HUES64 (cell line): ENCODE results near the gene PMP22.

Experiments used
- H3K27ac ChIP-seq: 2 replicates; pipeline ENCODE4 v1.7.0; 2013; ENCODE audit warnings: low read depth, low read length, inconsistent platforms
- H3K27me3 ChIP-seq: 2 replicates; pipeline ENCODE4 v1.6.1; 2013; ENCODE audit warnings: mild to moderate bottlenecking, low read length; ENCODE audit not compliant: insufficient read depth
- H3K36me3 ChIP-seq: 2 replicates; pipeline ENCODE4 v1.6.1; 2013; ENCODE audit warnings: mild to moderate bottlenecking, low read length; ENCODE audit not compliant: insufficient read depth
- H3K4me1 ChIP-seq: 2 replicates; pipeline ENCODE4 v1.6.1; 2013; ENCODE audit warnings: mild to moderate bottlenecking, low read length, moderate library complexity; ENCODE audit not compliant: insufficient read depth
- H3K4me3 ChIP-seq: 2 replicates; pipeline ENCODE4 v1.5.1; 2013; ENCODE audit warnings: mild to moderate bottlenecking, low read length, moderate library complexity
- H3K9ac ChIP-seq: 2 replicates; pipeline ENCODE4 v1.6.1; 2013; ENCODE audit warnings: mild to moderate bottlenecking, low read depth, low read length
- H3K9me3 ChIP-seq: 2 replicates; pipeline ENCODE4 v1.6.1; 2013; ENCODE audit warnings: low read depth, low read length; ENCODE audit not compliant: insufficient read depth
- WGBS: fragments of 150-250, 120-280 bp; methylation state at CpG from one replicate; pipeline ENCODE4 v1.1.7; 2013; ENCODE audit warnings: missing lambda C conversion rate; 5-methylcytosine and 5-hydroxymethylcytosine counted together

PMP22 gene

GRCh38 chr17:15291674-15292361, 26.7 kb upstream of the PMP22 start:
- no peaks in the 10 kb centered on the region for H3K27me3 ChIP-seq
- no peak overlapping the region for H3K27ac ChIP-seq
- no peak overlapping the region for H3K4me3 ChIP-seq
- H3K9ac ChIP-seq: no peak overlapping the region
- 0 out of 2 replicates have a peak, but pooled peaks cover 3% of the 10 kb centered on the region for H3K4me1 ChIP-seq
- 81% methylated on average over 8 of the region's 8 CpGs for WGBS
- no peaks in the 10 kb centered on the region for H3K9me3 ChIP-seq
- no peaks in the 10 kb centered on the region for H3K36me3 ChIP-seq

GRCh38 chr17:15290605-15291004, 25.5 kb upstream of the PMP22 start:
- Histone ChIP-seq H3K4me1 (0 out of 2 replicates have a peak, but pooled peaks cover 3% of the 10 kb centered on the region), H3K9ac (no peak overlapping the region), H3K27ac (no peak overlapping the region), H3K36me3 (no peaks in the 10 kb centered on the region), H3K27me3 (no peaks in the 10 kb centered on the region), H3K4me3 (no peak overlapping the region), H3K9me3 (no peaks in the 10 kb centered on the region)
- 94% methylated on average over 6 of the region's 6 CpGs for WGBS

DNA sequence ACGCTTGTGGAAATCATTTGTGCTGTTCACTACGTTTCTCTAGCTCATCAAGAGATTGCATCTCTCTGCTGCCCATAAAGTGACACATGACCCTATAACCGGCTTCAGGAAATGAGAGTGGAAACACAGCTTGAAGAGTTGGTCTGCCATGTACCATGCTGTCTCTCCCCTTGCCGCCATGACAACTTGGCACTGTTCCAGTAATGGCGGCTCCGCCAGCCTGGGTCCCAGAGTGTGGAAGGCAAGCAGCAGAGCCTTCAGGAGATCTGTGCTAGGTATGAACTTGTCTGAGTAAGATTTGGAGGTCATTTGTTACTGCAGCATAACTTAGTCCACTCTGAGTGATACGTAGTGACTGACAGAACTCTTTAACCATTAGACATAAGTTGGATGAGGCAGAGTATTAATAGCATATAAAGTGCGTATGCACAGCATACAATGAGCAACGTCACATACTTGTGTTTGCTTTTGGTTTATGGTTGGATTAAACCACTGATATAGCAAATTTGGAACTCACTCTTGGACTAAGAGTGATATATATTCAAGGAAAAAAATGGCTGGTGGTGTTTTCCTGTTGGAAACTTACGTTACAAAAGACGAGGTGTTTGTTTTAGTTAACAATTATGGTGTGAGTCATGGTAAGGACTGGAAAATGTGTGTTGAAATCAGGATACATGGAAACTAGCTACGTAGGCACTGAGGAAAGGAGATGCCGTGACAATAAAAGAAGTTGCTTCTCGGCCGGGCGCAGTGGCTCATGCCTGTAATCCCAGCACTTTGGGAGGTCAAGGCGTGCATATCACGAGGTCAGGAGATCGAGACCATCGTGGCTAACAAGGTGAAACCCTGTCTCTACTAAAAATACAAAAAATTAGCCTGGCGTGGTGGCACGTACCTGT, 24.4 kb upstream of the PMP22 start:
- Histone ChIP-seq H3K9ac (no peak overlapping the region), H3K4me3 (no peak overlapping the region), H3K27me3 (no peaks in the 10 kb centered on the region), H3K36me3 (no peaks in the 10 kb centered on the region), H3K9me3 (no peaks in the 10 kb centered on the region), H3K27ac (no peak overlapping the region), H3K4me1 (0 out of 2 replicates have a peak, but pooled peaks cover 3% of the 10 kb centered on the region)
- 95% methylated on average over 22 of the region's 22 CpGs for WGBS

DNA sequence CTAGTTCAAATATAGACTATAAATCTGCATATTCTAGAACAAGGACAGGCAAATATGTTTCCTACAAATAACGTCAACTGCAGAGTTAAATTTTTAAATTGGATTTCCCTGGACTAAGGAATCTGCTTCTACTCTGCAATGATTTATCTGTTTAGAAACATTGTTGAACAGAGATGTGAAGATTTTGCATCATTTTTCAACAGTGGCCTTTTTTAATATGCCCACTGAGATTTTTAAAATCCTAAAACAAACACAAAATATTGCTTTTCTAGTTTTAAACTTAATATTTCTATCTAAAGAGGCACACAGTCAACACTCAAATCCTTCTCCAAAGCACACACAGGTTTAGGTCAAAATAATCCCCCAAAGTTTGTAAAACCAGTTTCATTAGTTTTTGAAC, 23.7 kb upstream of the PMP22 start:
- Histone ChIP-seq H3K4me1 (0 out of 2 replicates have a peak, but pooled peaks cover 3% of the 10 kb centered on the region), H3K27me3 (no peaks in the 10 kb centered on the region), H3K4me3 (no peak overlapping the region), H3K27ac (no peak overlapping the region), H3K9ac (no peak overlapping the region), H3K36me3 (no peaks in the 10 kb centered on the region), H3K9me3 (no peaks in the 10 kb centered on the region)
- 94% methylated on average over 1 of the region's 1 CpG for WGBS

DNA sequence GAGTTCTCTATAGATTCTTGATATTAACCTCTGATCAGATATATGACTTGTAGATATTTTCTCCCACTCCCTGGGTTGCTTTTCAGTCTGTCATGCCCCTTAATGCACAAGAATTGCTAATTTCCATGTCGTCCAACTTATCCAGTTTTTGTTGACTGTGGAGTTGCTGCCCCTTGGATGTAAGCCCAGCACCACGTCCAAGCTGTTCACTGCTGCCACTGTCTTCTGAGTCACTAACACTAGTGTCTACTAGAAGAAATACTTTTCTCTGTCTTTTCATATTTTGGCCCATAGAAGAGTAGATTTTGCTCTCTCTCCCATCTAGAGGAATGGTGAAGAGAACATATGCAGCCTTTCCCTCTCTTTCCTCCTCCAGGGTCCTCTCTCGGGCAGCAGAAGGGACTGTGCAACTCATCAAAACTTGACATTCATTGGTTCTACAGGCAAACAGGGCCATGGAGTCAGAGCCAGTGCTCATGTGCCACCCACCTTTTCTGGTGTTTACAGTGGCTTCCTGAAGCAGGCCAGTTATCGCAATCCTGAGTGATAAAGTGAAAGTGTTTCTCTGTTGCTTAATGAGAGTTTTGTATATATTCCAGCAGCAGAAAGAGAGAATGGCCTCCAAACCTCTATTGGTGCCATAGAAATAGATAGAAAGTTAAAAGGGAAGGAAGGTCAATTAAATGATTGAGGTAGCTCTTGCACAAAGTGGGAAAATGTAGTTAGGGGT, 22.6 kb upstream of the PMP22 start:
- H3K4me3 ChIP-seq: no peak overlapping the region
- H3K36me3 ChIP-seq: no peaks in the 10 kb centered on the region
- H3K27me3 ChIP-seq: no peaks in the 10 kb centered on the region
- 0 out of 2 replicates have a peak, but pooled peaks cover 3% of the 10 kb centered on the region for H3K4me1 ChIP-seq
- H3K9ac ChIP-seq: no peak overlapping the region
- H3K27ac ChIP-seq: no peak overlapping the region
- no peaks in the 10 kb centered on the region for H3K9me3 ChIP-seq
- 92% methylated on average over 4 of the region's 4 CpGs for WGBS

DNA sequence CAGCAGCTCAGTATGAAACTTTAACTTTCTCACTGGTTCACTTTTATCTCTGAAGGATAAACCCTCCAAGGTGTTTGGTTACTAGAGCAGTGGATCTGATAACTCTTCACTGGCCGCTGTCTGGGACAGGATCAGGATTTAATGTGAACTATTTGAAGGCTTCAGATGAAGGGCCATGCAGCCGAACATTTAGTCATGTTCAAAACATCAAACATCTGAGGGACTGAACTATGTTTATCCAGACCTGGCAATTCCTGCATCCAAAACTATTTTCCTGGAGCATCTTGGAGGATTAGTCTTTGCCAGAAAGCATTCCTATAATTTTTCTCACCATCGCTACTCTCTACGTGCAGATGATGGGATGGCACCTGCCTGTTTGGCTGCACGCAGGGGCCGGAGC, 20.3 kb upstream of the PMP22 start:
- Histone ChIP-seq H3K9ac (no peak overlapping the region), H3K9me3 (no peaks in the 10 kb centered on the region), H3K36me3 (no peaks in the 10 kb centered on the region), H3K4me1 (no peaks in the 10 kb centered on the region), H3K4me3 (no peak overlapping the region), H3K27ac (no peak overlapping the region), H3K27me3 (no peaks in the 10 kb centered on the region)
- WGBS: 94% methylated on average over 6 of the region's 6 CpGs

GRCh38 chr17:15284537-15284936, 19.4 kb upstream of the PMP22 start:
- no peaks in the 10 kb centered on the region for H3K27me3 ChIP-seq
- no peak overlapping the region for H3K9ac ChIP-seq
- no peaks in the 10 kb centered on the region for H3K36me3 ChIP-seq
- WGBS: 82% methylated on average over 2 of the region's 2 CpGs
- H3K9me3 ChIP-seq: no peaks in the 10 kb centered on the region
- H3K4me1 ChIP-seq: no peaks in the 10 kb centered on the region
- no peak overlapping the region for H3K4me3 ChIP-seq
- no peak overlapping the region for H3K27ac ChIP-seq

- 86% methylated on average over 6 of the region's 6 CpGs for WGBS
- no peaks in the 10 kb centered on the region for H3K36me3 ChIP-seq
- H3K27me3 ChIP-seq: no peaks in the 10 kb centered on the region
- H3K9ac ChIP-seq: no peak overlapping the region
- H3K4me3 ChIP-seq: no peak overlapping the region
- no peaks in the 10 kb centered on the region for H3K9me3 ChIP-seq
- H3K27ac ChIP-seq: no peak overlapping the region
- H3K4me1 ChIP-seq: 0 out of 2 replicates have a peak, but pooled peaks cover under 1% of the 10 kb centered on the region
These were observed 19.0 kb upstream of the PMP22 start for GRCh38 chr17:15284107-15284506.

- no peak overlapping the region for H3K9ac ChIP-seq
- no peaks in the 10 kb centered on the region for H3K27me3 ChIP-seq
- no peaks in the 10 kb centered on the region for H3K9me3 ChIP-seq
- 100% methylated on average over 3 of the region's 3 CpGs for WGBS
- H3K4me3 ChIP-seq: no peak overlapping the region
- H3K27ac ChIP-seq: no peak overlapping the region
- H3K36me3 ChIP-seq: no peaks in the 10 kb centered on the region
- H3K4me1 ChIP-seq: peaks cover 16% of the 10 kb centered on the region
These were observed 16.8 kb upstream of the PMP22 start for GRCh38 chr17:15281909-15282308.

DNA sequence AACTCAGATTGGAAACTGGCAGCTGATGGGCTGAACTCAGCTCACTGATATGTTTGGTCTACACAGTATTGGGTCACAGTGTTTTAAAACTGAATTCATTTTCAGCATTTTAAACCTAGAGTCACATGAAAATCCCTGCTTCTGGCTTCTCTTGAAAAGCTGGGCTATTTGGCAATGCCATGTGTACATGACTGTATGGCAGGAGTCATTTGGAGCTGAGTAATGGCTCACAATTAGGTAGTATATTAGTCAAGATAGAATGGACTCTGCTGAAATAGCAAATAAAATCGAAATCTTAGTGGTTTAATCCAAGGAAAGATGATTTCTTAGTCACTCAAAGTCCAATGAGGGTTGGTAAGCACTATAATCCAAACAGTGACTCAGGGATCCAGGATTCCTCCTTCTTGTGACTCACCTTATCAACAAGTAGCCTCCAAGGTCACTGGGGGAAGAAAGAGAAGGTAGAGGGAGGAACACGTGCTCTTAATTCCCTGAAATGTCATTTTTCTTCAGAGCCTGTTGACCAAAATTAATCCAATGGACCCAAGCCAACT, 13.9 kb upstream of the PMP22 start:
- Histone ChIP-seq H3K27ac (no peak overlapping the region), H3K9ac (no peak overlapping the region), H3K4me3 (no peak overlapping the region), H3K27me3 (no peaks in the 10 kb centered on the region), H3K4me1 (peaks cover 16% of the 10 kb centered on the region), H3K9me3 (no peaks in the 10 kb centered on the region), H3K36me3 (no peaks in the 10 kb centered on the region)
- 68% methylated on average over 2 of the region's 2 CpGs for WGBS
